Endothelial cell of umbilical vein (primary cell): ENCODE results near the gene COPE. TPM values are rescaled to one million over a fixed set of nuclear protein-coding genes. Genes with fewer than 3 reads are reported as not detected.

Experiments
- BruUV-seq: library from RNA; stranded (reverse); fragments of 400-500 nt; replicated peaks from 2 replicates; lab custom pipeline; 2021; lab: Mats Ljungman, UMichigan
- CTCF ChIA-PET: fragments of 300-600, 350-600 bp; sonication (Branson Sonifier 250); formaldehyde crosslinking; loops from one replicate; lab custom pipeline; 2021; ENCODE audit warnings: antibody characterized with exemption, inconsistent platforms; lab: Charles Lee
- POLR2A ChIA-PET: fragments of 300-600, 350-600 bp; sonication (Branson Sonifier 250); formaldehyde crosslinking; loops from one replicate; lab custom pipeline; 2021; ENCODE audit warnings: antibody characterized with exemption, inconsistent platforms; lab: Charles Lee
- DNase-seq: peaks from one replicate; pipeline ENCODE4 v3.0.0-alpha.2; 2011; ENCODE audit warnings: low read depth, low spot score
- FAIRE-seq: peaks from 2 replicates; lab custom pipeline; 2011; peaks lifted over from hg19 to GRCh38; lab: Jason Lieb, UNC
- H2AFZ ChIP-seq: 2 replicates; pipeline ENCODE4 v1.6.0; 2012; ENCODE audit warnings: low read depth, low read length, control low read depth, inconsistent platforms
- H3K27ac ChIP-seq: 2 replicates; pipeline ENCODE4 v1.5.1; 2011; ENCODE audit warnings: low read depth, mild to moderate bottlenecking, control low read depth, low read length, moderate library complexity; ENCODE audit not compliant: insufficient read depth
- H3K27me3 ChIP-seq, 2 experiments: 2 replicates each; pipeline versions ENCODE4 v1.6.0 to v1.6.1; 2011; ENCODE audit warnings: low read length in 2 of 2, mixed read lengths in 1 of 2; ENCODE audit not compliant: control insufficient read depth in 2 of 2, insufficient read depth in 2 of 2
- H3K36me3 ChIP-seq, 2 experiments: 2 replicates in 1 of 2; 3 replicates in 1 of 2; pipeline ENCODE4 v1.5.1; 2011; ENCODE audit warnings: low read length in 2 of 2, mild to moderate bottlenecking in 1 of 2, moderate library complexity in 1 of 2; ENCODE audit not compliant: control insufficient read depth in 2 of 2, insufficient read depth in 2 of 2; ENCODE audit errors: extremely low read depth in 1 of 2
- H3K4me1 ChIP-seq: 3 replicates; pipeline ENCODE4 v1.5.1; 2011; ENCODE audit warnings: mild to moderate bottlenecking, low read length; ENCODE audit not compliant: control insufficient read depth, insufficient read depth; ENCODE audit errors: extremely low read depth
- H3K4me2 ChIP-seq: 2 replicates; pipeline ENCODE4 v1.6.1; 2011; ENCODE audit warnings: low read length, control low read depth, mixed read lengths; ENCODE audit not compliant: insufficient read depth
- H3K4me3 ChIP-seq, 3 experiments: fragments of 200-600 bp in 1 of 3; sonication (generic), shearing (Covaris generic) in 1 of 3; replicated peaks in 1 of 3; 2 replicates each; pipeline ENCODE4 v1.5.1; 2011 to 2016; ENCODE audit warnings: control low read depth in 3 of 3, low read length in 3 of 3, mild to moderate bottlenecking in 2 of 3, inconsistent platforms in 1 of 3, low read depth in 1 of 3, moderate library complexity in 1 of 3; ENCODE audit not compliant: insufficient read depth in 1 of 3
- H3K79me2 ChIP-seq: 2 replicates; pipeline ENCODE4 v1.6.0; 2012; ENCODE audit warnings: low read length, inconsistent platforms; ENCODE audit not compliant: control insufficient read depth, insufficient read depth
- H3K9ac ChIP-seq: replicated peaks from 2 replicates; pipeline ENCODE3; 2011; ENCODE audit warnings: low read length, control low read depth; ENCODE audit not compliant: insufficient read depth; ENCODE audit errors: extremely low read depth
- H3K9me1 ChIP-seq: replicated peaks from 3 replicates; pipeline ENCODE4 v1.6.0; 2011; ENCODE audit warnings: mild to moderate bottlenecking, low read length; ENCODE audit not compliant: control insufficient read depth, insufficient read depth; ENCODE audit errors: extremely low read depth
- H3K9me3 ChIP-seq: replicated peaks from 2 replicates; pipeline ENCODE4 v1.5.1; 2012; ENCODE audit warnings: low read length, inconsistent platforms; ENCODE audit not compliant: control insufficient read depth, insufficient read depth
- H4K20me1 ChIP-seq: replicated peaks from 2 replicates; pipeline ENCODE3; 2011; ENCODE audit warnings: mild to moderate bottlenecking, low read length; ENCODE audit not compliant: control insufficient read depth, insufficient read depth; ENCODE audit errors: extremely low read depth
- CTCF ChIP-seq, 2 donors: IDR thresholded peaks; 1 replicate in 1 of 2; 2 replicates in 1 of 2; pipeline ENCODE4 v1.5.1; 2011; ENCODE audit warnings: low read length in 2 of 2, mild to moderate bottlenecking in 2 of 2, moderate library complexity in 2 of 2, control low read depth in 1 of 2, inconsistent platforms in 1 of 2, low read depth in 1 of 2; ENCODE audit not compliant: insufficient read depth in 1 of 2; ENCODE audit errors: extremely low read depth in 1 of 2
- FOS ChIP-seq: IDR thresholded peaks from 2 replicates; pipeline ENCODE4 v1.6.1; 2011; ENCODE audit warnings: mild to moderate bottlenecking, low read length, moderate library complexity, borderline replicate concordance; ENCODE audit not compliant: insufficient read depth
- GATA2 ChIP-seq: IDR thresholded peaks from 2 replicates; pipeline ENCODE4 v1.7.0; 2011; ENCODE audit warnings: low read depth, mild to moderate bottlenecking, moderate library complexity, mixed read lengths, low read length; ENCODE audit not compliant: insufficient read length, insufficient read depth
- JUN ChIP-seq: IDR thresholded peaks from 2 replicates; pipeline ENCODE4 v1.6.1; 2011; ENCODE audit warnings: borderline replicate concordance, low read depth; ENCODE audit not compliant: insufficient read length, insufficient read depth
- MAX ChIP-seq: IDR thresholded peaks from 2 replicates; pipeline ENCODE4 v1.6.1; 2011; ENCODE audit not compliant: insufficient read depth, insufficient read length
- POLR2A ChIP-seq: IDR thresholded peaks from 2 replicates; pipeline ENCODE4 v1.6.1; 2012; ENCODE audit warnings: low read depth, mild to moderate bottlenecking, control low read depth, low read length
- POLR2AphosphoS5 ChIP-seq: IDR thresholded peaks from 2 replicates; pipeline ENCODE4 v1.6.1; 2012; ENCODE audit warnings: low read depth, mild to moderate bottlenecking, control low read depth, low read length, moderate library complexity; ENCODE audit not compliant: insufficient read depth
- dilution Hi-C: fragments of 300-500 bp; cut with MboI; formaldehyde crosslinking; loops from one replicate; pipeline ENCODE4 v1.15.0; 2019; ENCODE audit warnings: low sequenced_read_pairs; ENCODE audit not compliant: extremely low pct_ligation_motif_present
- intact Hi-C: fragments of 100-400 bp; cut with micrococcal nuclease; formaldehyde crosslinking; loops from one replicate; pipeline ENCODE4 v1.10.0; 2022
- polyA plus RNA-seq, 4 experiments: library from polyadenylated mRNA; depleted of rRNA in 3 of 4; stranded (reverse) in 3 of 4; unstranded in 1 of 4; fragments of >200 nt; gene quantifications; 2 replicates each; pipeline versions ENCODE4 v1.2.1 to v1.2.3, GENCODE V29; 2011 to 2012; ENCODE audit warnings: missing spikeins in 1 of 4
- total RNA-seq: library from RNA; stranded (reverse); gene quantifications from 2 replicates; pipeline ENCODE4 v1.2.3, GENCODE V29; 2021

COPE gene
- total and polyA plus RNA-seq, 2 donors (not counting 3 experiments of a cell fraction or from before 2014, with no cell fraction given), result 252 to 407 TPM

DNA sequence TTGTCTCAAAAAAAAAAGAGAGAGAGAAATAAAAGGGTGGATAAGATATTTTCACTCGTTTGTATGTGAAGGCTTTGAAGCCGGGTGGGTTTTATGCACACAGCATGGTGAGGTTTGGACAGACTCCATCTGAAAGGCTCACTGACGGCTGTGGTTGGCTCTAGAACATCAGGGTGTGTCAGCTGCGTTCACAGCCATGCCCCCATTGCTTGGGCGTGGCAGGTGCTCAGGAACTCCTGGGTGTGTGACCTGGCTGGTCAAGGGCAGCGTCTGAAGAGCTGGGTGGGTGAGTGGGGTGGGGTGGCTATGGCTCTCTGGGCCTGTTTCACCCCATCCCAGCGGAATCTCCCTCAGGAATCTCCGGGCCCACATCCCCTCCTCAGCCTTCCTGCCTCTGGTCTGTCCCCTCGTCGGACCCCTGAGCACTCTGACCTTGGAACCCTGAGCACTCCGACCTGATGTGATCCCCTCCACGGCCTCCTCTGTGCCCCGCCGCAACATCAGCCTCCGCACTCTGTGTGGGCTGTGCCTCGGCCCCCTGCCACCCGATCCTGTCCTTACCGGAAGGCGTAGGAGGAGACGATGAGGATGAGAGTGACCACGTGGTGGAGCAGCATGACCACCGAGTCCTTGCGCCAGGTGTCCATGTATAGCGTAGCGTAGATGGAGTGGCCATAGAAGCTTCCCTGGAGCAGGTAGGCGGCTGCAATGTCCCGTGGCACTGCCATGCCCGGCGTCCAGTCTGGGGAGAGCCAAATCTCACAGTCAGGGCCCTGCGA lies 35.5 kb downstream of the COPE start:
- ChIA-PET CTCF (no interaction called here), POLR2A (interaction anchor here (0.7 kb wide), 1 partner anchor 513 kb away, joined by 4 read pairs; no protein-coding TSS in a partner anchor)
- H3K9ac ChIP-seq, result no peak overlapping the region
- TF ChIP-seq POLR2A, result no peak
- no peak for TF ChIP-seq FOS
- no peak for TF ChIP-seq CTCF (IDR thresholded peaks at IDR 0.05; ENCODE audit: extremely low read depth in 1 of 2, insufficient read depth in 1 of 2, low read depth in 1 of 2, low read length in 2 of 2)
- TF ChIP-seq POLR2AphosphoS5, result no peak
- TF ChIP-seq GATA2, result no peak
- TF ChIP-seq JUN, result no peak
- no peak for TF ChIP-seq MAX
- no peak for FAIRE-seq
- no peaks in the 10 kb centered on the region for H3K79me2 ChIP-seq
- intact Hi-C loops, result no loop called here
- H4K20me1 ChIP-seq, result no peaks in the 10 kb centered on the region
- no peak overlapping the region for H2AFZ ChIP-seq
- no peak for DNase-seq
- no peaks in the 10 kb centered on the region for H3K4me1 ChIP-seq
- no TSS peak for BruUV-seq
- no peak overlapping the region for H3K4me3 ChIP-seq
- H3K9me3 ChIP-seq, result no peaks in the 10 kb centered on the region
- dilution Hi-C loops, result no loop called here
- H3K36me3 ChIP-seq, result no peaks in the 10 kb centered on the region
- no peaks in the 10 kb centered on the region for H3K9me1 ChIP-seq
- no peaks in the 10 kb centered on the region for H3K27me3 ChIP-seq
- H3K27ac ChIP-seq, result no peak overlapping the region
- H3K4me2 ChIP-seq, result no peak overlapping the region
